ENCODE results near the gene SAT2.

SAT2 gene

GRCh38 chr17:7576432-7576937, 51.1 kb downstream of the SAT2 start:
- DNase-seq (ENCODE audit: low read depth in 2 of 2, low spot score in 1 of 2) = no peak
